GM12892 (cell line): ENCODE results near the gene PNLIPRP1.

Source experiments
- DNase-seq: peaks from one replicate; pipeline ENCODE4 v3.0.0; 2011; ENCODE audit not compliant: insufficient read length
- FAIRE-seq: peaks from 2 replicates; lab custom pipeline; 2011; peaks lifted over from hg19 to GRCh38; lab: Jason Lieb, UNC
- POLR2A ChIP-seq: IDR thresholded peaks from 2 replicates; pipeline ENCODE4 v1.6.1; 2011; ENCODE audit warnings: low read depth, low read length, control low read depth
- POLR2AphosphoS5 ChIP-seq: IDR thresholded peaks from 2 replicates; pipeline ENCODE4 v1.6.1; 2011; ENCODE audit warnings: low read depth, low read length, control low read depth
- TAF1 ChIP-seq: IDR thresholded peaks from 2 replicates; pipeline ENCODE4 v1.6.1; 2011; ENCODE audit warnings: low read depth, mild to moderate bottlenecking, control low read depth, low read length, borderline replicate concordance

Gene PNLIPRP1

DNA sequence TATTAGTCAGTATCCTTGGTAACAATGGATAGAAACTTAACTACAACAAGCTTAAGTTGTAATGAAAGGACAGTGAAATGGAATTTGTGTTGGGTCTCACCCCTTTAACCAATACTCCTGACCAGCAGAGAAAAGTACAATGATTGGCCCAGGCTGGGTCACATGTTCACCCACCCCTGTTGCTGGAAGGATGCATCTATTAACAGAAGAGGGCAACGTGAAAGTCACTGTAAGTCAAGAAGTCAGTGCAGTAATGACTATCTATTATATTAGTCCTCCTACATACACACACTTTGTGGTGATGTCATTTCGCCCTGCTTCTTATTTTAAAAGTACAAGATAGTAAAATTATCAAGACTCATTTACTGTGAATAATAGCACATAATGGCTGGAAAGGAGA is 46.2 kb downstream of the PNLIPRP1 start:
- no peak for TF ChIP-seq POLR2AphosphoS5
- TF ChIP-seq POLR2A: no peak
- TF ChIP-seq TAF1: no peak
- FAIRE-seq: no peak
- DNase-seq: no peak

DNA sequence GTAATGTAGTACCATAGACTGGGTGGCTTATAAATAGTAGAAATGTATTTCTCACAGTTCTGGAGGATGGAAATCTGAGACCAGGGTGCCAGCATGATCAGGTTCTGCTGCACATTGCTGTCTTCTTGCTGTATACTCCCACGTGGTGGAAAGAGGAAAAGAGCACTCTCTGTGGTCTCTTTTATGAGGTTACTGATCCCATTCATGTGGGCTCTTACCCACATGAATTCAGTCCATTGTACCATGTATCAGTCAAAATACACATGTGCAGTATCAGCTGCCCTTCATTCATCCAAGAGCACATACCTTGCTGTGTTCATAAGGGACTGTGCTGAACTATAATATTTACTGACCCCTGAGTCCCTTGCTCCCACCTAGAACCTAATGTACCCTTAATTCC is 47.1 kb downstream of the PNLIPRP1 start:
- FAIRE-seq: no peak
- TF ChIP-seq POLR2A: no peak
- no peak for TF ChIP-seq POLR2AphosphoS5
- no peak for TF ChIP-seq TAF1
- DNase-seq: no peak

DNA sequence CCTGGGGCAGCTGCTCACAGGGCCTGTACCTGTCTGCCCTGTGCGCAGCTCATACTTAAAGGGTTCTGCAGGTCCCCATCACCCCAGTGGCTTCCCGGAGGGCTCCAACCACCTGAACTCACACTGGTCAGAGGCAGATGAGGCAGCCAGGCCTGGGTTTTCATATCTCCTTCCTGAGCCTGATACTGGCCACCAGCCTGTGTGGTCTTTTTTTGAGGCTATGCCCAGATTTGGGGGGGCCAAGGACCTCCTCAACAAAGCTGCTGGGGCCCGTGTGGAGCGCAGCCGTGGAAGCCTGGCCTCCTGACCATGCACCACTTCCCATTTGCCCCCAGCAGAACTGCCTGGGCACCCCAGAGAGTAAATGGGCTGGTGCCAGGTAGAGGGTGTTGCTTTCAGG is 55.7 kb downstream of the PNLIPRP1 start:
- DNase-seq (no peak), FAIRE-seq (no peak)
- TF ChIP-seq TAF1: no peak
- TF ChIP-seq POLR2A: no peak
- TF ChIP-seq POLR2AphosphoS5: no peak

- TF ChIP-seq POLR2AphosphoS5 (no peak), POLR2A (no peak), TAF1 (no peak)
- FAIRE-seq (no peak), DNase-seq (no peak)
These were observed 58.1 kb downstream of the PNLIPRP1 start for GRCh38 chr10:116648903-116649302.

GRCh38 chr10:116653885-116654284 is 63.1 kb downstream of the PNLIPRP1 start:
- no peak for DNase-seq
- FAIRE-seq: no peak
- no peak for TF ChIP-seq POLR2A
- no peak for TF ChIP-seq TAF1
- no peak for TF ChIP-seq POLR2AphosphoS5

DNA sequence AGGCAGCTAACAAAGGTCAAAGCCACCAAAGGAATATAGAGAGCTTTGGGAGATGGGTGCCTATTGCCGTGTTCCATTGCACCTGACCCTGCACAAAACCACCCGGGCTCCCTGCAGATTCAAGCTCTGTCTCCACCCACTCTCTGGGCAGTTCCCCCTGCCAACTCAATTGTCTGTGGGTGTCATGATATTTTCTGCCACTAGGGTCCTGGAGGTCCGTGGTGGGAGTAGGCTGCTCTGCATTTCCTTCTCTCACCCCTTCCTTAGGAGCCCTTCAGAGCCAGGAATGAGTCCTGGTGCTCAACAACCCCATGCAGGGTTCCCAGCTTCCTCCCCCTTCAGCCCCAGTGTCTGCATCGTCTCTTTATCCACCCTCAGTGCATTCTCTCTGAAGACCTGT is 64.1 kb downstream of the PNLIPRP1 start:
- FAIRE-seq: no peak
- TF ChIP-seq TAF1: no peak
- no peak for TF ChIP-seq POLR2AphosphoS5
- TF ChIP-seq POLR2A: no peak
- no peak for DNase-seq

DNA sequence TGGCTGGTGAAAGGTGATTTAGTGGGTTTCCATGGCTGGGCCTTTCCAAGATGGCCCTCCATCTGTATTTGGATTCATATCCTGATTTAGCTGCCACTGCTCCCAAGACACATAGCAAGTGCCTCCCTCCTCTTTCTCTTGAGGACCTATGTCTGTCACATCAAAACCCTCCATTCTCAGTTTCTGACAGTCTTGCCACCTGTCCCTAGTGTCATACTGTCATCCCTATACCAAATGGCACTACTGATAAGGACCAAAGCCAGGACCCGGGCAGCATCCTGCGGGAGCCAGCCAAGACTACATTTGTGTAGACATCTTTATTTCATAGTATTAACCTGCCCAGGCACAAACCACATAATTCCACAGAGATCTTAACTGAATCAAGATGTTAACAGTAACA is 64.8 kb downstream of the PNLIPRP1 start:
- DNase-seq: no peak
- TF ChIP-seq TAF1 (no peak), POLR2A (no peak), POLR2AphosphoS5 (no peak)
- no peak for FAIRE-seq

DNA sequence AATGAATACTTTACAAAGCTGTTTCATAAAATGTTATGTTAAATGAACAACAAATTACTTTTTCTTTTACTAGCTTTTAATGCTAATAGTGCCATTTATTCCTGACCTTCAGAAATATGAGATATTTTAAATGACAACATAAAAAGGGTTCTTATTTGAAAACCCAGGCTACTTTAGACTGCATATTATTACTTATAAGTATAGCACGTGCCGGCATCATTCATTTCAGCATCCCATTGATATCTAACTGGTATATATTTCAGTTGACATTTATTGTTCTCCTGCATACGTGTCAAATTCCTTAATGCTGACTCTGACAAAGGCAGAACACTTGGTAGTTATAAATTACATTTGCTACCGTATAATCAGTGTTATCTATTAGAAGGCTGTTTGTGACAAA is 65.3 kb downstream of the PNLIPRP1 start:
- DNase-seq (no peak), FAIRE-seq (no peak)
- TF ChIP-seq TAF1: no peak
- no peak for TF ChIP-seq POLR2A
- no peak for TF ChIP-seq POLR2AphosphoS5

- DNase-seq (no peak), FAIRE-seq (no peak)
- TF ChIP-seq POLR2A (no peak), POLR2AphosphoS5 (no peak), TAF1 (no peak)
These were observed 67.2 kb downstream of the PNLIPRP1 start for GRCh38 chr10:116657863-116658551.
